ENCODE measurements around the gene SDCBP2. TPM values are rescaled to one million over a fixed set of nuclear protein-coding genes. Genes with fewer than 3 reads are reported as not detected.

The SDCBP2 gene
- total RNA-seq, 1 donor from 2014 or later, result 2.4 TPM

DNA sequence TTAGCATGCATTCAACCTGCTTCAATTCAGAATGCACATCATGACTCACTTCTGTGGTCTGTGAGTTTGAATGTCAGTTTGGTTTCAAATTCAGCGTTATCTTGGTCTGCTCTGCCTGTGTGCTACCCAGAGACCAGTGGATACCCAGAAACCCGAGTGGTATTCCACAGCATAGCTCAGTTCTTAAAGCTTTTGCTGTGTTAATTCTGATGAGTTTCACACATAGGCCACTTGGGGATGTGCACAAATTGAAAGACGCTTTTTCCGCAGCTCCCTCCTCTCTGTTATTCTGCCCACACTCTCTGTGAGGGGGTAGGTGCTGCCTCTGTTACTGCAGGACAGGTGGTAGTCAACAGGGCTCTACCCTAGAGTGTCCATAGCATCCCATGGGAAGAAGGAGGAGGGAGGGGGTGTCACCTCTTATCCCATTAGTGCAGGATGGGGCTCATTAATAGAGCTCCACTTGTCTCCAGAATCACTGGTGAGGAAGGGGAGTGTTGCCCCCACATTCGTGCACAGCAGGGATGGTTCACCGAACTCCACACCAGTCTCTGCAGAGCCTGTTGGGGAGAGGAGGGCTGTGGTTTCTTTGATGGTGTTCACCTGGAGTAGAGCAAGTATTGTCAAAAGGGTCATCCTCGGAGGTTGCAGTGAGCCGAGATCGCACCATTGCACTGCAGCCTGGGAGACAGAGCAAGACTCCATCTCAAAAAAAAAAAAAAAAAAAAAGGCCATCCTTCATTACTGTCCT lies 29.2 kb upstream of the SDCBP2 start:
- Mint-ChIP-seq H3K27ac (ENCODE audit: unreplicated experiment) (no peak overlapping the region), H3K4me1 (no peaks in the 10 kb centered on the region), H3K9me3 (peaks cover 10% of the 10 kb centered on the region), H3K27me3 (ENCODE audit: low read depth) (no peaks in the 10 kb centered on the region), H3K36me3 (ENCODE audit: low read depth) (peaks cover 60% of the 10 kb centered on the region), H3K4me3 (no peak overlapping the region)
- TF ChIP-seq, protein P1, sequence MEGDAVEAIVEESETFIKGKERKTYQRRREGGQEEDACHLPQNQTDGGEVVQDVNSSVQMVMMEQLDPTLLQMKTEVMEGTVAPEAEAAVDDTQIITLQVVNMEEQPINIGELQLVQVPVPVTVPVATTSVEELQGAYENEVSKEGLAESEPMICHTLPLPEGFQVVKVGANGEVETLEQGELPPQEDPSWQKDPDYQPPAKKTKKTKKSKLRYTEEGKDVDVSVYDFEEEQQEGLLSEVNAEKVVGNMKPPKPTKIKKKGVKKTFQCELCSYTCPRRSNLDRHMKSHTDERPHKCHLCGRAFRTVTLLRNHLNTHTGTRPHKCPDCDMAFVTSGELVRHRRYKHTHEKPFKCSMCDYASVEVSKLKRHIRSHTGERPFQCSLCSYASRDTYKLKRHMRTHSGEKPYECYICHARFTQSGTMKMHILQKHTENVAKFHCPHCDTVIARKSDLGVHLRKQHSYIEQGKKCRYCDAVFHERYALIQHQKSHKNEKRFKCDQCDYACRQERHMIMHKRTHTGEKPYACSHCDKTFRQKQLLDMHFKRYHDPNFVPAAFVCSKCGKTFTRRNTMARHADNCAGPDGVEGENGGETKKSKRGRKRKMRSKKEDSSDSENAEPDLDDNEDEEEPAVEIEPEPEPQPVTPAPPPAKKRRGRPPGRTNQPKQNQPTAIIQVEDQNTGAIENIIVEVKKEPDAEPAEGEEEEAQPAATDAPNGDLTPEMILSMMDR (conservative IDR thresholded peaks at IDR 0.05), result no peak
- no peak for DNase-seq (ENCODE audit: low read depth, low spot score)

DNA sequence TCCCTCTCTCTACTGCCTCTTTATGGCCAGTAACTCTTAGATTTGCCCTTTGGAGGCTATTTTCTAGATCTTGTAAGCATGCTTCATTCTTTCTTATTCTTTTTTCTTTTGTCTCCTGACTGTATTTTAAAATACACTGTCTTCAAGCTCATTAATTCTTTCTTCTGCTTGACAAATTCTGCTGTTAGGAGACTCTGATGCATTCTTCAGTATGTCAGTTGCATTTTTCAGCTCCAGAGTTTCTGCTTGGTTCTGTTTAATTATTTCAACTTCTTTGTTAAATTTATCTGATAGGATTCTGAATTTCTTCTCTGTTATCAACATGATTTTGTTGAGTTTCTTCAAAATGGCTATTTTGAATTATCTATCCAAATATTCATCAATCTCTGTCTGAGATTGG lies 25.0 kb upstream of the SDCBP2 start:
- no peaks in the 10 kb centered on the region for H3K4me1 Mint-ChIP-seq
- peaks cover 24% of the 10 kb centered on the region for H3K9me3 Mint-ChIP-seq
- H3K36me3 Mint-ChIP-seq (ENCODE audit: low read depth), result peaks cover 62% of the 10 kb centered on the region
- H3K27ac Mint-ChIP-seq (ENCODE audit: unreplicated experiment), result no peak overlapping the region
- TF ChIP-seq, protein P1 (conservative IDR thresholded peaks at IDR 0.05), result no peak
- DNase-seq (ENCODE audit: low read depth, low spot score), result no peak
- no peak overlapping the region for H3K4me3 Mint-ChIP-seq
- H3K27me3 Mint-ChIP-seq (ENCODE audit: low read depth), result no peaks in the 10 kb centered on the region

DNA sequence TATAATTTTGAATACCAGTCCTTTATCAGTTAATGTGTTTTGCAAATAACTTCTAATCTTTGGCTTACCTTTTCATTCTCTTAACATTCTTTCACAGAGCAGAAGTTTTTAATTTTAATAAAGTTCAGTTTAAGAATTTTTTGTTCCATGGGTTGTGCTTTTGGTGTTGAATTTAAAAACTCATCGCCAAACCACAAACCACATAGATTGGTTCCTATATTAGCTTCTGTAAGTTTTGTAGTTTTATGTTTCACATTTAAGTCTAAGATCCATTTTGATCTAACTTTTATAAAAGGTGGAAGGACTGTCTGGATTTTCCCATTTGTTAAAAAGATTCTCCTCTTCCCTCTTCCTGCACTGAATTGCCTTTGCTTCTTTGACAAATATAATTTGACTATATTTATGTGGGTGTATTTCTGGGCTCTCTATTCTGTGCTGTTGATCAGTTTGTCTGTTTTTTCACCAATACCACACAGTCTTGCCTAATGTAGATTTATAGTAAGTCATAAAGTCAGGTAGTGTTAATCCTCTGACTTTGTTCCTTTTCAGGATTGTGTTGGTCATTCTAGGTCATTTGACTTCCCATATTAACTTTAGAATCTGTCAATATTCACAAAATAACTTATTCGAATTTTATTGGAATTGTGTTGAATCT lies 17.5 kb upstream of the SDCBP2 start:
- TF ChIP-seq, protein P1 (conservative IDR thresholded peaks at IDR 0.05), result no peak
- Mint-ChIP-seq H3K36me3 (ENCODE audit: low read depth) (peaks cover 37% of the 10 kb centered on the region), H3K4me1 (no peaks in the 10 kb centered on the region), H3K4me3 (no peak overlapping the region), H3K27ac (ENCODE audit: unreplicated experiment) (no peak overlapping the region), H3K9me3 (peaks cover 24% of the 10 kb centered on the region), H3K27me3 (ENCODE audit: low read depth) (no peaks in the 10 kb centered on the region)
- DNase-seq (ENCODE audit: low read depth, low spot score), result no peak

DNA sequence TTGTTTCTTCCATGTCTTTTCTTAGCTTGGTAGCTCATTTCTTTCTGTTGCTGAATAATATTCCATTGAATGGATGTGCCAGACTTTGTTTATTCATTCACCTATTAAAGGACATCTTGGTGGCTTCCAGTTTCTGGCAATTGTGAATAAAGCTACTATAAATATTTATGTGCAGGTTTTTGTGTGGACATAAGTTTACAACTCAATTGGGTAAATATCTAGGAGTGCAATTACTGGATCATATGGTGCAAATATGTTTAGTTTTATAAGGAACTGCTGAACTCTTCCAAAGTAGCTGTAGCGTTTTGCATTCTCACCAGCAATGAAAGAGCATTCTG lies 16.8 kb upstream of the SDCBP2 start:
- Mint-ChIP-seq H3K36me3 (ENCODE audit: low read depth) (peaks cover 30% of the 10 kb centered on the region), H3K4me1 (no peaks in the 10 kb centered on the region), H3K27me3 (ENCODE audit: low read depth) (no peaks in the 10 kb centered on the region), H3K9me3 (peaks cover 21% of the 10 kb centered on the region), H3K4me3 (no peak overlapping the region), H3K27ac (ENCODE audit: unreplicated experiment) (no peak overlapping the region)
- DNase-seq (ENCODE audit: low read depth, low spot score), result no peak
- TF ChIP-seq, protein P1 (conservative IDR thresholded peaks at IDR 0.05), result no peak

DNA sequence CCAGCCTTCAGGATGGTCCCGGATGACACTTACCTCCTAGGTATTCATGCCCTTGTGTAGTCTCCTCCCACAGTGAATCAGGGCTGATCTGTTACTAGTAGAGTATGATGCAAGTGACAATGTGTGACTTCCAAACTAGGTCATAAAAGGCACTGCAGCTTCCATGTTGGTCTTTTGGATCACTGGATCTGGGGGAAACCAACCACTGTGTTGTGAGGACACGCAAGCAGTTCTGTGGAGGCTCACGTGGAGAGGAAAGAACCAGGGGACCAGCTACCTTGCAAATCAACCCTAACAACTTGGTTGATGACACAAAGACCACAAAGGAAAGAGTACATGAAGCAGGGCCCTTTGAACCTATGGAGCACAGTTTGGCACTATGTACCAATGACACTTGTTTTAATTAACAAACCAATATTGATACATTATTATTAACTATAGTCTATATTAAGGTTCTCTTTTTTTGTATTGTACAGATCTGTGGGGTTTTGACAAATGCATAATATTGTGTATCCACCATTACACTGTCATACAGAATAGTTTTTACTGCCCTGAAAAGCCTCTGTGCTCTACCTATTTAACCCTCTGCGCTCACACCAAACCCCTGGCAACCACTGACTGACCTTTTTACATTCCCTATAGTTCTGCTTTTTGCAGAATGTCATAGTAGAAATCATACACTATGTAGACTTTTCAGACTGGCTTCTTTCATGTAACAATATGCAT lies 16.3 kb upstream of the SDCBP2 start:
- Mint-ChIP-seq H3K9me3 (peaks cover 17% of the 10 kb centered on the region), H3K4me1 (no peaks in the 10 kb centered on the region), H3K27ac (ENCODE audit: unreplicated experiment) (no peak overlapping the region), H3K4me3 (no peak overlapping the region), H3K36me3 (ENCODE audit: low read depth) (peaks cover 24% of the 10 kb centered on the region), H3K27me3 (ENCODE audit: low read depth) (no peaks in the 10 kb centered on the region)
- DNase-seq (ENCODE audit: low read depth, low spot score), result no peak
- TF ChIP-seq, protein P1 (conservative IDR thresholded peaks at IDR 0.05), result no peak
